HG02571 (cell line): ENCODE data around the gene NAT9.

Source experiments
- ATAC-seq: cut with Tn5 transposase; IDR thresholded peaks from one replicate; pipeline ENCODE4 v1.9.1; 2021; ENCODE audit warnings: mild to moderate bottlenecking, moderate library complexity; ENCODE audit not compliant: unreplicated experiment

NAT9 gene, protein sequence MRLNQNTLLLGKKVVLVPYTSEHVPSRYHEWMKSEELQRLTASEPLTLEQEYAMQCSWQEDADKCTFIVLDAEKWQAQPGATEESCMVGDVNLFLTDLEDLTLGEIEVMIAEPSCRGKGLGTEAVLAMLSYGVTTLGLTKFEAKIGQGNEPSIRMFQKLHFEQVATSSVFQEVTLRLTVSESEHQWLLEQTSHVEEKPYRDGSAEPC

DNA sequence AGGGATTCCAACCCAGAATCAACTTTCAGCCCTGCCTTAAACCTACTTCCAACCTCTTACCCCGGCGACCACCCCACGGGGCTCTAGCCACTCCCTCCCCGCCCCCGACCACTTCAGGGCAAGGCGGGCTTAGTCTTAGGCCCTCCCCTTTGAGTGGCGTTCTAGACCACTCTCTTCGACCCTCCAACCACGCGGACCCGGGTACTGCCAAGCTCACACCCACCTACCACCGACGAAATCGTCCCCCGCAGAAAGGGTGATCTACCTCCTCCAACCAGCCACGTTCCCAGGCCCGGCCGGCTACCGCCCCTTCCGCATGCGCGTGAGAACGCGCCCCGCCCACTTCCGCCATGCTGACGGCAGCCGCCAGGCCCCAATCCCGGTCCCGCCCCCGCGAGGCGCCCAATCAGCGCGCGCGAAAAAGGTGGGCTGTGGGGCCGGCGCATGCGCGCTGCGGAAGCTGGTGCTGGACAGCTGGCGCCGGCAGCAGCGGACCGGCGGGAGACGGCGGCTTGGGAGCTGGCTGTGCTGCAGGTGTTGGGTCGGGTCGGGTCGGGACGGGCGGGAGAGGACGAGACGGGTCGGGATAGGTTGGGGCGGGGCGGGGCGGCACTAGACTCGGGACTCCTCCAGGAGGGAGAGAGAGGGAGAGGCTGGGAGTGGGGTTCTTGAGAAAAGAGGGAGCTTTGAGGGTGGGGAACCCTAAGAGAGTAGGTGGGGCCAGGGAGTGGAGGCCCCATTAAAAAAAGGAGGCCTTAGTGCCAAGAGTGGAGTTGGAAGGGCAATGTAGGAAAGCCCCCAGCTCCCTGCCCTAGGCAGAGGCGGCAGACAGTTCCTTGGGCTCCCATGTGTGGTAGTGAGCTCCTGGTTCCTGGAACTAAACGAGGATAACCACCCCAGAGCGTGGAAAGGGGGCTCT, at the start of gene NAT9:
TSS of gene NAT9 (minus strand) at position 302 of the 919 bp plus-strand sequence. CDS start 647 bp downstream, outside the sequence.
- peak; percentile 74 for ATAC-seq

DNA sequence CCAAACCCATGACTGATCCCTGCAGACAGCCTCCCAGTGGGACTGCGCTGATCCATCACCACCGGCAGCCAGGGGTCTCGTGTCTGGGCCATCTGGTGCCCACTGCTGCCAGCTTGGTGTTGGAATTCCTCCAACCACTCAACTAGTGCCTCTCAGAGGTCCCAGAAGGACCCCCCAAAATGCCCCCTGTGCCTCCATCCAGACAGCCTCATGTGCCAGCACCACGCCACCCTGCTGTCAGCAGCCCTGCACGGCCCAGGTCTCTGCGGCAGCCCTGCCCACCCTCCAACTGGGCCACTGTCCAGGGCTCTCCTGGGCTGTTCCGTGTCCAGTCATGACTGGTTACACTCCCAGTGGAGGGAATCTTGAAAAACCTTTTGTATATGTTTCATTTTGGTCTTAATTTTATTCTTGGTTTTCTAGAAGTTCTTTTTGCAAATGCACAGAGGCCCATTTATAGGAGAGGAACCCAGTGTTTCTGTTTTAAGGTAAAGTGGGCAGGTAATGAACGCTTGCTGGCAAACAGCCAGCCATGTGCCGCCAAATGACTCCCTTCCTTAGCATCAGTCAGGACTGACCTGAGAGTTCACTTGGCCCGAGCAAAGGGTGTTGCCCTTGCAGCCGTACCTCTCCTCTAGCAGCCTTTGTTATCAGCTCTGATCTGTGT, 48.9 kb upstream of the NAT9 start:
- no peak for ATAC-seq

DNA sequence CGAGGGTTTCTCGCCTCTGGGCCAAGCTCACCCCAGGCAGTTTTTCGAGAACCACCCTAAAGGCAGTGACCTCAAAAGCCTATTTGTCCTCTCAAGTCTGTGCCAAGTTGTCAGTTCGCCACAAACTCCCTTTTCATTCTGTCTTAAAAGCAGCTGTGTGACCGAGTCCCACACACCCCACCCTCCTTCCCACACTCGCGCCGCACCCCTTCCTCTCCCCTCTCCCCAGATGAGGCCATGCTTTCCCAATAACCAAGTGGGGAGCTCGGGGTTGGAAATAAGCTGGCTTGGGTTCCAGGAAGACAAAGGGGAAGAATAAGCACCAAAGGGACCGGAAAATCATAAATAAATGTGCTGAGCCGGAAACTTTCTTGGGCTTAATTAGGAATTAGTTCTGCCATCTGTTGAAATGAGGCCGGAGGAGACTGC, 46.8 kb upstream of the NAT9 start:
- ATAC-seq: no peak

DNA sequence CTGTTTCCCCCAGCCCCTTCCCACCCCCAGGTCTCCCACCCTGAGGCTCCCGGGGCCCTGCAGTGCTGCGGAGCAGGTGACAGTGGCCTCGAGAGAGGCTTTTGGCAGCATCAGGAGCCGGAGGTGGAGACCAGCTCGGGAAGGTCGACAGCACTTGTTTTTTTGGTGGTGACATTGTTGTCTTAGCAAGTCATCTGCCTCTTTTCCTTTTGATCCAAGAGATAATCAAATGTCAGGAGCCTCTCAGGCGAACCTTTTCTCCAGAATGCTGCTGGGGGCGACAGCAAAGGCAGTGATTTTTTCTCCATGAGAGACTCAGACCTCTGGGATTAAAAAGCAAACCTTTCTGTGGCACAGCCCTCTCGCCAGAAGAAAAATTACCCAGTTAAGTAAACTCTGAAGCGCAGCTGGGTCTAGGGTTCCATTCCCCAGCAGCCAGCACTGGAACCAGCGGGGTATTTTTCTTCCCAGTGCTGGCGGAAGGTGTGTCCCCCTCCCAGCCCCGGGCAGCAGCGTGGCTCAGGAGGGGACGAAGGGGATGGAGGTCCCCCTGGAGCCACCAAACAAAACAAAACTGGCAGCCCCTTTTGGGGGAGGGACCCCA, 46.3 kb upstream of the NAT9 start:
- ATAC-seq: no peak

DNA sequence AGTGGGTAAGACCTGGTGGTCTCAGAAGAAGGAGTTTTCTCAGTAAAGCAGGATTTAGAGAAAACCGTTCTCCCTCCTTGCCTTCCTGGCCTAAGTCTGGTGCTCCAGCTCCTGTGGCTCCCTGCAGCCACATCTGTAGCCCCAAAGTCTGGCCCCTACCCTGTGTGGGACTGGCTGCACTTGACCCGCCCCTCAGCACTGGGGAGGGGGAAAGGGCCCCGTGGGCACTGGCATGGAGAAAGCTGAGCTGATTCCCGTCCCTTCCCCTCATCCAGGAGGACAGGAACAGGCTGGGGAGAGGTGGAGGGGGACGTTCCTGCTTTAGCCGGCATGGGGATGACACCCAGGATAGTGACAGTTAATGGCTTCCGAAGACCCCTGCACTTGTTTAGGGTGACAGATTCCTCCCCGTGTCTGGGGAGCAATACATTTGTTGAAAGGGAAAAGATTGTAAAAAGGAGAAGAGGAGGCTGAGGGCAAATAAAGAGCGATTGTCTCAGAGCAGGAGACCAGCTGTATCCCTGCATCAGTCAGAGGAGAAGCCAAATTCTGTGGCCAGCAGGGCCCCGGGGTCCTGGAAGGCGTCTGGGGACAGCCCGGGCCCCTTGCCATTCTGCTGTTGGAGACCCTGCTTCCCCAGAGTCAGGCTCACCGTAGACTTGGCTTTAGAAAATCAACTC, 45.6 kb upstream of the NAT9 start:
- no peak for ATAC-seq

DNA sequence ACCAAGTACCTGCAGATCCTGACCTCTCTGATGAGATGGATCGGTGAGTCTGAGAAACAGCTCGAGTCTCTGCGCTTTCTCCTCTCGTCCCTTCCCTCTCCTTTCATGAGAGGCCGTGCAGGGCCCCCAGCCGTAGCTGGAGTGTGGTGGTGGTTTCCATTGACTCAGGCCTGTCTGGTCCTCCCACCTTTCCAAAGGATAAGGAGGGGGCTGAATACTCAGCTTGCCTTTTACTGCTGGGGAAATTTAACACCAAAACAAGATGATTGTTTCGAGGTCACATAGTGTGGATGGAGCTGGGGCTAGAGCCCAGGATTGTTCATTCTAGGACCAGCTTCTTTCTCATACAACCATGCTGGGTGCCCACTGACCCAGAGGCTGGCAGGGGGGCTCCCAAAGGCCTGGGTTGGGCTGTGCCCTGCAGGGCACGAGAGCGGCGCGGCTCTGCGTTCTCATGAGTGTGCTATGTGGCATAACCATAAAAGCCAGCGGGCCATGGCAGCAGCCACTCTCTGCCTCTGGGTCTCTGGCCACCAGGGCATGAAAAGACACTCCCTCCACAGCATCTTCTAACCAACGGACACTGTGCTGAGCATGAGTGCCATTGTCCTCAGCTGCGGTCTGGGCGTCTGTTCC, 43.8 kb upstream of the NAT9 start:
- ATAC-seq: no peak

DNA sequence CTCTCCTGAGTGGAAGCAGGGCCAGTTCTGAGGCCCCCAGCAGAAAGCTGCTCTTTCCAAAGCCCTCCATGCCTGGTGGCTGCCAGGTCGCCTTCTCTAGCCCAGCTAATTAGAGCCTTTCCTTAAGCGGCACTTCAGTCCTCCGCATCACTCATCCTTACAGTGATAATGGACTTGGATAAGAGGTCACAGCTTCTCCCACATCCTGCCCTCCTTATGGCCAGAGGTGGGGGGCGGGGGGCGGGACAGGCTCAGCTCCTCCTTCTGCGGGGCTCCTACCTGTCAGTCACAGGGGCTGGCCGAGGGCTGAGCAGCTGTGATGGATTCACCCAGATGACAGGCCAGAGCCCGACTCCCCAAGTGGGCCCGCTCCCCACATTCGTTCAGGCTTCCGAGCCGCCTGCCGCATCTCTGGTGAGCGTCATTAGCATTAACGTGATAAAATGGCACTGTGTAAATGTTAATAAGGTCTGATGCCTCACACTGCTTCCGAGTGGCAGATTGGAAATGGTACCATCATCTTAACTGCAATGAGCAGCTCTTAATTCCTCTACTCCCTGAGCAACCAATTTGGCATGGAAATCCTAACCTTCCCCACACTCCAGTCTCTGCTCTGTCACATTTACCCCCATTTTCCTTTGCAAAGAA, 42.3 kb upstream of the NAT9 start:
- no peak for ATAC-seq

DNA sequence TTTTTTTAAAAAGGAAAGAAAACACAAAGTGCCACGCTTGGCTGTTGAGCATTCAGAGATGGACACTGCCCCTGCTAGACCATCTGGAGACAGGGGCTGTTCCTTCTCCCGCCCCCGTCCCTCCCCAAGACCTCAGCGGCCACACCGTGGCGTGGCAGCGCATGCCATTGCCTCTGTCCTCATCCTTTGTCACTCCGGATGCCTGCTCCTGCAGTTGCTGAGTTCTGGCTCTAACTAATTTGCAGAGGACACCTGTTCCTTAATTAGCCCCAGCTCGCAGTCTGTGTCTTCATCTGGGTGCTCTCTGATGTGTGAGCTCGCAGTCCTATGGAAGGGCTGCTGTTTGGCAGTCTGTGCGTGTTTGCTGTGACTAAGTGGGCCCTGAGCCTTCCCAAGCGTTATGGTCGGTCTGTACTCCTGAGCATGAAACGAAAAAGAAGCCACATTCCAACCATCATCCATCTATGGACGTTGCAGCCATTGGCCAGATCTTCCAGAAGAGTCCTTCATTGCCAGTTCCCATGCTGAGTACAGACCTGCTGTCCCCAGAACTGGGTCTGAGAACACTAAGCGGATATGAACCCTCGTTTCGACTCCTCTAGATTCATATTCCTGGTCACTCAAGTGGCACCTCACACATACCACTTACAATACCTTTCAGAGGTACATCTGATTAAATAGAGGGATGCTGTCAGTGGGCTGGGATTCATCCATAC, 40.9 kb upstream of the NAT9 start:
- ATAC-seq: no peak

DNA sequence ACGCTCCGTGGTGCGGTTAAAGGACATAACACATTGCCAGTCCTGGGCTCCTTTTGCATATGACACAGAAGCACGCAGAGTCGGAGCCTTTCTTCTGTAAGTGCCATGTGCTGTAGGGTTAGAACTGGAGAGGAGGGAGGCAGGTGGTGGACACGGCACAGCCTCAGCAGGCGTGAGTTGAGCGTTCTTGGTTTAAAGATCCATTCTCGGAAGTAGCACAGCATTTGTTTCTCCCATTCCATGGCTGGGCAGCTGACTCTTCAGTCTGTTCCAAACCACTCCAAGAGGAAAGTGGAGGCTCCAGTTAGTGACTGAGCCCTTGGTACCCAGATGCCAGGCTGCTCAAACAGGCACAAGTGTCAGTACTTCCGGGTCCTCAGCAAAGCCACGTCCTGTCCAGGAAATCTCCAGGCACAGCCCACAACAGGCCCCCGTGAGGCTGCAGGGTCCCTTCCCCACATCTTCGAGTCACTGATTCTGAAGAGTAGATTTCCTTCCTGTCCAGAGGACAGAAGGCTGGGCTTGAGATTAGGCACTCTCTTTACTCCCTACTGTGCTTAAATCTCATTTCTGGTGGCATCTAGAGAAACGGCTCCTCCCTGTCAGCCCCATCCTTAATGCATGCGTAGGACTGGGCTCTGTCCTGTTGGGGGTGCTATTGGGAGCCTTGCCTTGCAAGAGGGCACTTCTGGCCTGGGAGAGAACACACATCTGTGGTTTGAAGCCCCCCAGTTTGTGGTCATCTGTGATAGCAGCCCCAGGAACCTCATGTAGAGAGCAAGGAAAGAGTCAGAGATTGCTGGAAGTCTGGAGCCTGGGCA, 39.6 kb upstream of the NAT9 start:
- ATAC-seq: no peak

DNA sequence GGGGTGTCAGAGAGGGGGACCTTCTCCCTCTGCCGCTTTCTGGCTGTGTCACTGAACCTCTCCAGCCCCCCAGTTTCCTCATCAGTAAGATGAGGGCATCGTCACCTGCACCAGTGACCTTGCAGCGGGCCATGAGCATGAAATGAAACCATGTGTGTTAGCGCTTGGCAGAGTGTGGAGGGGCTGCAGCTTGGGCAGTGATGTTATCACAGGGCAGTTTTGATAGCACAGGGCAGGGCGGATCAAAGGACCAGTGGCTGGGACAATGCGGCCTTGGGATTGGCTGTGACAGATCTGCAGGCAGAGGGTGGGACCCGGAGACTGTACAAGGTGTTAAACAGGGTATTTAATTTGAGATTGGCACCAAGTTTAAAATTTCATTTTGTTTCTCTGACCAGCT, 38.9 kb upstream of the NAT9 start:
- no peak for ATAC-seq

DNA sequence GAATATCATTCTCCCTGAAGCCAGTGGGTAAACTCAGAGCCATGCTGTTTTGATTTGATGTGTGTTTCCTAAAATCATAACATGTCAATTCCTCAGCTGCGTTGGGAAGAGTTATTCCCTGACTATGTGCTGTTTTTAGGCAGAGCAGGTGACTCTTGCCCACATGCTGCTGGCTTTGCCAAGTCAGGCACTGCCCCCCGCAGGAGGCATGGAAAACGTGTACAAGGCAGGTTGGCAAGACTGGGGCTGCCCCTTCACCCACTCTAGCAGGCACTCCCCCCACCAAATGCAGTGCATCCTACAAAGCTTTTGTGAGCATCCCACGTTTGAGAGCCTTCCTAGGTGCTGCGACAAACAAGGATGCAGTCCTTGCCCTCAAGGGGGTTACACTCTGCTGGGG, 38.3 kb upstream of the NAT9 start:
- ATAC-seq: no peak

DNA sequence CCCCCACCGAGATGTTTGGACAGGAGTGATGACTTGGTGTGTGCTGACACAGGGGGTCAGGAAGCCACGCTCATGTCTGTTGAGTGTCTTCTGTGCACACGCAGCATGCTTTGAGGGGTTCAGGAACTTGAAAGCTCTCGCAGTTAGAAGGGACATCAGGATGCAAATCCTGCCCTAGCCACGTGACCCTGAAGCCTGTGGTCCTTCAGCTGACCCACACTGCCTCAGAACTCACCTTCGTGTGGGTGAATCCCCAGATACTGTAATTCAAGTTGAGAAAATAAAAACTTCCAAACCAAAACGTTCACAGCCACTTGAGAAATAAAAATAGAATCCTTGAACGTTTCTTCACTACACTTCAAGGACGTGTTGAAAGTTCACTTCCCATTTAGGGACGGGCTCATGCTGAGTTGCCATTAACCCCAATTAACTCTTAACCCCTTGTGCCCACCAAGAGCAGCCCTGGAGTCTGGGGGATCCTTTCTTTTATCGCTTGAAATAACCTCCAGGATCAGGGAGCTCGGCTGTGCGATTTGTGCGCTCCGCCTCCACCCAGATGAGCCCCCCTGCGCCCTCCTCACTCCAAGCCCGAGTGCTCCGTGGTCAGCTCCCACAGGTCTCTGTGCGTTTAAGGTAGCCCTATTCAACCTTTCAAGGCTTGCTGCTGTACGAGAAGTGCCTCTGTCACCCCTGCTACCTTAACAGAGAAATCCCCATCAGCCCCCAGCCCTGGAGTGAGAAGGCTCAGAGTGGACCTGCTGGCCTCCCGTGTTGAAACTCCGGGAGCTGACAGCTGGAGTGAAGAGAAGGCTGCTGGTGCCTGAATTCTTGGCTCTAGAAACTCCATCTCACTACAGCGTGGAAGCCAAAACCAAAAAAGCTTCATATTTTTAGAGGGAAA, 36.2 kb upstream of the NAT9 start:
- ATAC-seq: no peak

DNA sequence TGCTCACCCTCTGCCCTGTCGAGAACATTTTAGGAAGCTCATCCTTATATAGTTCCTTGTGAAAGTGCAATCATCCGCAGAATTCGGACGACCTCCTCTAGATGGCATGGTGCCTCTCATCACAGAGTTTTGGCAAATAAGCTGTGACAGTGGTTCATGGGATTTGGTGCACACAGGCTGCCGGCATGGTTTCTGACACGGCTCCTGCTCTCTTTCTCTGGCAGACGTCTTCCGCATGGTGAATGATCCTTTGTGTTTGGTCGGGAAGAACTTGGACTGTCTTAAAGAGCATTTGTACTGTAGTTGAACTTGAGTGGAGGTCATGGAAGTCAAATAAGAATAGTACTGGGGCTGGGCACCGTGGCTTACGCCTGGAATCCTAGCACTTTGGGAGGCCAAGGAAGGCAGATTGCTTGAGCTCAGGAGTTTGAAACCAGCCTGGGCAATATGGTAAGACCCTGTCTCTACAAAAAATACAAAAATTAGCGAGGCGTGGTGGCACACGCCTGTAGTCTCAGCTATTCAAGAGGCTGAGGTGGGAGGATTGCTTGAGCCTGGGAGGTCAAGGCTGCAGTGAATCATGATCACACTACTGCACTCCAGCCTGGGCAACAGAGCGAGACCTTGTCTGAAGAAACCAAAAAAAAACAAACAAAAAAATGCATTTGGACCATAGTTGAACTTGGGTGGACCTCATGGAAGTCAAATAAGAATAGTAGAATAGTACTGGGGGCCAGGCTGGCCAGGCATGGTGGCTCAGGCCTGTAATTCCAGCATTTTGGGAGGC, 34.7 kb upstream of the NAT9 start:
- ATAC-seq: no peak

DNA sequence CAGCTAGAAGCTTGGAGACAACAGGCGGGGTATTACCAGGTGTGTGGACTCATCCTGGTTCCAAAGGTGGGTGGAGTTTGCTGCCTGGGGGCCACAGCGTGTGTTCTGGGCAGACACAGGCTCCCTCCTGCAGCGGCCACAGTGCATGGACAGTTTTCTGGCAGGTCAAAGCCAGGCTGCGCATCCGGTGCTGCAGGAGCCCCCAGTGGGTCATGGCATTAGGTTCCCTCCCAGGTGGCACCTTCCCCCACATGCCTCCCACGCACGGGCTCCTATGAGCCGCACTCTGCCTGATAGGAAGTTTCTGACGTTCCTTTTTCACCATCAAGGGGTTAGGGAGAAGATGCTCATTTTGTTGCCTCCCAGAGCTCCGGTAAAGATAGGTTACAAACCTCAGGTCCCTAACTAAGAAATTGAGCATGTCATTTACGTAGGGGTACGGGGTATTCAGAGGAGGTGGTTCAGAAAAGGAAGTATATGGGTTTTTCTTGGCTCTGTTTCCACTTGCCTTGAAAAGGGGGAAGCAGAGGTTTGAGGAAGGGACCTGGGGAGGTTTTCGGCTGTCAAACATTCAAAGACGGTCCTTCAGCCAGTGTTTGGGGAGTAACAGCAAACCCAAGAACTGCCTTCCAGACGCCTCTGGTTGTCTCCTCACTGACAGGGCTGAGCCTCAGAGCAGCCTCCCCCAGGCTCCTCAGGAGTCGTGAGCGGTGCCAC, 32.7 kb upstream of the NAT9 start:
- ATAC-seq: no peak

DNA sequence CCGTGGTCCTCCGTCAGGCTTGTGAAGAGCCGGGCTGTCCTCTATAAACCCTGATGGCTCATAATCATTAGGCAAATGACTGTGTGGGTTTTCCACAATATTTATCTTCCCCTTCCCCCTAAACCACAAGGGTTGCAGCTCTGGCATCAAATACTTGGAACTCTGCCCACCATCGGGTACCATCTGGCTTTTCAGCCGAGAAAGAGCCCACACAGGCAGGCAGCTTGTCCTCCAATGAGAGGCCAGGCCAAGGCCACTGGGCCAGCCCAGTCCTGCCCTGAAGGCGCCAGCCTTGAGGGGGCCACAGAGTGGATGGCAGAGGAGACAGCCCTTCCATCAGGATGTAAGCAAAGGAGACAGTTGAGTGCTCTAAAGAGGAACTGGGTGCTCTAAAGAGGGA, 31.8 kb upstream of the NAT9 start:
- ATAC-seq: no peak

DNA sequence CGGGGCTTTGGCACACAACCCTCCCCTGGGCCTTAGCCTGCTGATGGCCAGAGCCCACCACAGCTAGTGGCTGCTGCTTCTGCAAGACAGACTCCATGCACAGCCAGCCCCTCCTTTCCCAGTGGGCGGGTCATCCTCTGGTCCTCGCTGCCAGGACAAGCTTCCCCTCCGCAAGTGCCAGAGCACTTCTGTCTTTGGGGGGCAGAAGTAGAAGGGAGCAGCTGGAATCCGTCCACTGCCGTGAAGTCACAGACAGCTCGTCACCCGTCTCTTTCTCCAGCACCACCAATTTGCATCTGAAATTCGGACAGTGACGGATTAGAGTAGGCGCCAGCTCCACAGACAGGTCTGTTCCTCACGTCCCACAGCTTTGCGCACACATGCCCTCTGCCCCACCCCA, 31.3 kb upstream of the NAT9 start:
- no peak for ATAC-seq
